Astrocyte (in vitro differentiated cells and primary cell): ENCODE data around the gene ACOX1.

ENCODE experiments used
- CTCF ChIP-seq: IDR thresholded peaks from 2 replicates; pipeline ENCODE4 v1.5.1; 2011; ENCODE audit warnings: low read depth, mild to moderate bottlenecking, inconsistent platforms, low read length, moderate library complexity; ENCODE audit not compliant: insufficient read depth
- EZH2 ChIP-seq: IDR thresholded peaks from 2 replicates; pipeline ENCODE4 v1.6.1; 2012; ENCODE audit warnings: mild to moderate bottlenecking, low read length, inconsistent platforms; ENCODE audit not compliant: insufficient read depth

GRCh38 chr17:76003915-76004314 is 24.9 kb upstream of the ACOX1 start:
- TF ChIP-seq CTCF = no peak
- TF ChIP-seq EZH2 = no peak
